ENCODE results near the gene SLC26A11. TPM values are rescaled to one million over a fixed set of nuclear protein-coding genes. Genes with fewer than 3 reads are reported as not detected.

SLC26A11 gene
- total and polyA plus RNA-seq, 2 donors from 2014 or later = 11.3 to 24.5 TPM

DNA sequence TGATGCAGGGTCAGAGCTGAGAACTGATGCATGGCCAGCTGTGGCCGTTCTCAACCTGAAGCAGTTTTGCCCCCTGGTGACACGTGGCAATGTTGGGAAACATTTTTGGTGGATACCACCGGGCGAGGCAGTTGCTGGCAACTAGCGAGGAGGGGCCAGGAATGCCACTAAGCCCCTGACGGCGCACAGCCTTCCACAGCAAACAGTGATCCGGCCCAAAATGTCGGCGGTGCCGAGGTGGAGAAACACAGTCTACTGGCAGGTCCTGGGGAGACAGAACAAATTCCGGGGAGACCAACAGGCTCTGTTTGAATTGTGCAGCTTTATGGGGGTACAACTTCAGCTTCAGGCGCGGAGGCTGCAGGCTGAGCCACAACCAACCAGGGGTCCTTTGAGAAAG is 8.2 kb downstream of the SLC26A11 start:
- intact Hi-C loops (cut with DNase I) = no loop called here
- peaks cover 0 to 7% (median 3%) of the 10 kb centered on the region in 3 donors for H3K9me3 ChIP-seq (ENCODE audit: control insufficient read depth in 2 of 3, insufficient read depth in 1 of 3, low read length in 3 of 3)
- no peak for FAIRE-seq
- H3K4me3 ChIP-seq (ENCODE audit: low read length in 3 of 3) = no peak overlapping the region
- TF ChIP-seq, protein P1, sequence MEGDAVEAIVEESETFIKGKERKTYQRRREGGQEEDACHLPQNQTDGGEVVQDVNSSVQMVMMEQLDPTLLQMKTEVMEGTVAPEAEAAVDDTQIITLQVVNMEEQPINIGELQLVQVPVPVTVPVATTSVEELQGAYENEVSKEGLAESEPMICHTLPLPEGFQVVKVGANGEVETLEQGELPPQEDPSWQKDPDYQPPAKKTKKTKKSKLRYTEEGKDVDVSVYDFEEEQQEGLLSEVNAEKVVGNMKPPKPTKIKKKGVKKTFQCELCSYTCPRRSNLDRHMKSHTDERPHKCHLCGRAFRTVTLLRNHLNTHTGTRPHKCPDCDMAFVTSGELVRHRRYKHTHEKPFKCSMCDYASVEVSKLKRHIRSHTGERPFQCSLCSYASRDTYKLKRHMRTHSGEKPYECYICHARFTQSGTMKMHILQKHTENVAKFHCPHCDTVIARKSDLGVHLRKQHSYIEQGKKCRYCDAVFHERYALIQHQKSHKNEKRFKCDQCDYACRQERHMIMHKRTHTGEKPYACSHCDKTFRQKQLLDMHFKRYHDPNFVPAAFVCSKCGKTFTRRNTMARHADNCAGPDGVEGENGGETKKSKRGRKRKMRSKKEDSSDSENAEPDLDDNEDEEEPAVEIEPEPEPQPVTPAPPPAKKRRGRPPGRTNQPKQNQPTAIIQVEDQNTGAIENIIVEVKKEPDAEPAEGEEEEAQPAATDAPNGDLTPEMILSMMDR (IDR thresholded peaks at IDR 0.05; ENCODE audit: borderline replicate concordance, extremely low read depth, insufficient read depth) = no peak
- peak in 1 of 5 donors; percentile 57 for DNase-seq
- no peak overlapping the region for H3K9ac ChIP-seq (ENCODE audit: low read length in 3 of 3)
- H3K36me3 ChIP-seq (ENCODE audit: control insufficient read depth in 2 of 3, insufficient read depth in 3 of 3, low read length in 3 of 3) = peaks cover 2 to 10% (median 6%) of the 10 kb centered on the region in 3 donors
- peaks cover 0 to 3% (median 0%) of the 10 kb centered on the region in 3 donors for H3K4me1 ChIP-seq (ENCODE audit: control insufficient read depth in 2 of 3, insufficient read depth in 2 of 3, low read depth in 1 of 3, low read length in 3 of 3)
- no peak overlapping the region for H3K27ac ChIP-seq (ENCODE audit: low read depth in 2 of 2, low read length in 2 of 2)
- no peaks in the 10 kb centered on the region for H3K27me3 ChIP-seq (ENCODE audit: control insufficient read depth, insufficient read depth, low read length)

GRCh38 chr17:80229011-80229410 is 8.8 kb downstream of the SLC26A11 start:
- TF ChIP-seq, protein P1 (IDR thresholded peaks at IDR 0.05; ENCODE audit: borderline replicate concordance, extremely low read depth, insufficient read depth) = no peak

DNA sequence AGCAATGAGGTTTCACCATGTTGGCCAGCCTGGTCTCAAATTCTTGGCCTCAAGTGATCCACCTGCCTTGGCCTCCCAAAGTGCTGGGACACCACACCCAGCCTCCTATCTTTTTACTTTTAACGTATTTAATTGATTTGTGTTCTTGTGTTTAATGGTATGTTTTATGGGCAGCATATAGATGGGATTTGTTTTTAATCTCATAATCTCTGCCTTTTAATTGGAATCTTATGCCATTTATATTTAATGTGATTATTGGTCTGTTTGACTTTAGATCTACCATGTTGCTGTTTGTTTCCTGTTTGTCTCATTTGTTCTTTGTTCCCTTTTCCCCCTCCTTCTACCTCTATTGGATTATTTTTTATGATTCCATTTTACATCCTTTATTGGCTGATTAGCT is 12.2 kb downstream of the SLC26A11 start:
- Histone ChIP-seq H3K4me3 (ENCODE audit: low read length in 3 of 3) (no peak overlapping the region), H3K36me3 (ENCODE audit: control insufficient read depth in 2 of 3, insufficient read depth in 3 of 3, low read length in 3 of 3) (peaks cover 2 to 33% (median 8%) of the 10 kb centered on the region in 3 donors), H3K27me3 (ENCODE audit: control insufficient read depth, insufficient read depth, low read length) (no peaks in the 10 kb centered on the region), H3K4me1 (ENCODE audit: control insufficient read depth in 2 of 3, insufficient read depth in 2 of 3, low read depth in 1 of 3, low read length in 3 of 3) (no peaks in the 10 kb centered on the region), H3K9me3 (ENCODE audit: control insufficient read depth in 2 of 3, insufficient read depth in 1 of 3, low read length in 3 of 3) (peaks cover 0 to 7% (median 3%) of the 10 kb centered on the region in 3 donors), H3K9ac (ENCODE audit: low read length in 3 of 3) (no peak overlapping the region), H3K27ac (ENCODE audit: low read depth in 2 of 2, low read length in 2 of 2) (no peak overlapping the region)
- no peak for FAIRE-seq
- intact Hi-C loops (cut with DNase I) = no loop called here
- TF ChIP-seq, protein P1 (IDR thresholded peaks at IDR 0.05; ENCODE audit: borderline replicate concordance, extremely low read depth, insufficient read depth) = no peak
- no peak for DNase-seq

More at GRCh38 chr17:80229011-80229410, 8.8 kb downstream of the SLC26A11 start:
- Histone ChIP-seq H3K27me3 (ENCODE audit: control insufficient read depth, insufficient read depth, low read length) (no peaks in the 10 kb centered on the region), H3K4me1 (ENCODE audit: control insufficient read depth in 2 of 3, insufficient read depth in 2 of 3, low read depth in 1 of 3, low read length in 3 of 3) (peaks cover 0 to under 1% (median 0%) of the 10 kb centered on the region in 3 donors), H3K27ac (ENCODE audit: low read depth in 2 of 2, low read length in 2 of 2) (no peak overlapping the region), H3K9ac (ENCODE audit: low read length in 3 of 3) (no peak overlapping the region), H3K9me3 (ENCODE audit: control insufficient read depth in 2 of 3, insufficient read depth in 1 of 3, low read length in 3 of 3) (peaks cover 0 to 7% (median 3%) of the 10 kb centered on the region in 3 donors), H3K36me3 (ENCODE audit: control insufficient read depth in 2 of 3, insufficient read depth in 3 of 3, low read length in 3 of 3) (peaks cover 2 to 11% (median 6%) of the 10 kb centered on the region in 3 donors), H3K4me3 (ENCODE audit: low read length in 3 of 3) (no peak overlapping the region)
- FAIRE-seq (no peak), DNase-seq (no peak)
- intact Hi-C loops (cut with DNase I) = no loop called here

GRCh38 chr17:80233202-80233601 is 13.0 kb downstream of the SLC26A11 start:
- Histone ChIP-seq H3K9ac (ENCODE audit: low read length in 3 of 3) (no peak overlapping the region), H3K36me3 (ENCODE audit: control insufficient read depth in 2 of 3, insufficient read depth in 3 of 3, low read length in 3 of 3) (peaks cover 2 to 37% (median 13%) of the 10 kb centered on the region in 3 donors), H3K27me3 (ENCODE audit: control insufficient read depth, insufficient read depth, low read length) (no peaks in the 10 kb centered on the region), H3K4me1 (ENCODE audit: control insufficient read depth in 2 of 3, insufficient read depth in 2 of 3, low read depth in 1 of 3, low read length in 3 of 3) (no peaks in the 10 kb centered on the region), H3K27ac (ENCODE audit: low read depth in 2 of 2, low read length in 2 of 2) (no peak overlapping the region), H3K4me3 (ENCODE audit: low read length in 3 of 3) (no peak overlapping the region), H3K9me3 (ENCODE audit: control insufficient read depth in 2 of 3, insufficient read depth in 1 of 3, low read length in 3 of 3) (peaks cover 0 to 7% (median 3%) of the 10 kb centered on the region in 3 donors)
- DNase-seq (no peak), FAIRE-seq (no peak)
- TF ChIP-seq, protein P1 (IDR thresholded peaks at IDR 0.05; ENCODE audit: borderline replicate concordance, extremely low read depth, insufficient read depth) = no peak
- intact Hi-C loops (cut with DNase I) = no loop called here

Measured in kidney (tissue), 14 donors.